Left lung (tissue), 10 donors: Measurements from ENCODE around the gene DNASE1L3. TPM values are rescaled to one million over a fixed set of nuclear protein-coding genes. Genes with fewer than 3 reads are reported as not detected.

Source experiments
- ATAC-seq: fragments of 200-7000 bp; cut with Tn5 transposase; one replicate; pipeline ENCODE4 v1.9.1; 2020; ENCODE audit warnings: moderate library complexity
- DNase-seq, 4 donors: peaks; one replicate each; pipeline ENCODE4 v3.0.0-alpha.2; 2013 to 2020
- H3K27ac ChIP-seq, 2 donors: fragments of 200-600 bp; sonication (generic) in 1 of 2; one replicate each; pipeline versions ENCODE4 v1.5.0 to v1.8.0; 2020 to 2021
- H3K27me3 ChIP-seq, 2 donors: fragments of 200-600 bp; sonication (generic) in 1 of 2; one replicate each; pipeline versions ENCODE4 v1.5.0 to v1.8.0; 2020 to 2021
- H3K36me3 ChIP-seq, 2 donors: fragments of 200-600 bp; sonication (generic) in 1 of 2; one replicate each; pipeline versions ENCODE4 v1.5.0 to v1.8.0; 2020 to 2021
- H3K4me1 ChIP-seq, 2 donors: fragments of 200-600 bp; one replicate each; pipeline ENCODE4 v1.8.0; 2021
- H3K4me3 ChIP-seq, 2 donors: fragments of 200-600 bp; sonication (generic) in 1 of 2; one replicate each; pipeline versions ENCODE4 v1.5.0 to v1.8.0; 2020 to 2021; ENCODE audit warnings: mild to moderate bottlenecking in 1 of 2
- H3K9me3 ChIP-seq, 2 donors: fragments of 200-600 bp; sonication (generic) in 1 of 2; one replicate each; pipeline versions ENCODE4 v1.5.0 to v1.8.0; 2020 to 2021
- intact Hi-C, 2 donors: fragments of 100-400 bp; cut with DNase I; formaldehyde crosslinking; loops; one replicate each; pipeline versions ENCODE4 v1.11.2 to v1.14.2; 2022
- polyA plus RNA-seq, 6 donors: library from polyadenylated mRNA; unstranded; fragments of 120-200 nt; gene quantifications; one replicate each; pipeline ENCODE4 v1.2.1, GENCODE V29; 2013; ENCODE audit not compliant: insufficient read length in 6 of 6
- total RNA-seq, 2 donors: library from RNA; stranded (reverse); fragmentation: NEBNext Ultra II Directional; extraction: Animal tissue kit (Norgen Biotek cat#: 25700); gene quantifications; one replicate each; pipeline ENCODE4 v1.2.1, GENCODE V29; 2021
- TF ChIP-seq, protein P1 (sequence below), 2 donors: fragments of 200-600 bp; sonication (generic) in 1 of 2; IDR thresholded peaks; one replicate each; pipeline versions ENCODE4 v1.5.0 to v1.8.0; 2021; ENCODE audit warnings: antibody characterized with exemption in 2 of 2
- donor health status: DM: no; HTN: yes; CAD: no.
- donor health status: DM: no; HTN: no; CAD: no.

DNASE1L3 gene
- total and polyA plus RNA-seq, 8 donors, result 1.00 to 3.0 (median 1.8) TPM

GRCh38 chr3:58173669-58174398, 36.9 kb downstream of the DNASE1L3 start:
- peak; percentile 5 for ATAC-seq
- intact Hi-C loops, result no loop called here
- H3K36me3 ChIP-seq, result peaks cover 0 to 22% of the 10 kb centered on the region in 2 donors
- DNase-seq, result peak in 1 of 4 donors; percentile 65
- H3K27ac ChIP-seq, result peak overlapping the region in 1 of 2 donors; percentile 62
- H3K4me3 ChIP-seq, result no peak overlapping the region
- H3K4me1 ChIP-seq, result peaks cover 16 to 45% of the 10 kb centered on the region in 2 donors
- TF ChIP-seq, protein P1, sequence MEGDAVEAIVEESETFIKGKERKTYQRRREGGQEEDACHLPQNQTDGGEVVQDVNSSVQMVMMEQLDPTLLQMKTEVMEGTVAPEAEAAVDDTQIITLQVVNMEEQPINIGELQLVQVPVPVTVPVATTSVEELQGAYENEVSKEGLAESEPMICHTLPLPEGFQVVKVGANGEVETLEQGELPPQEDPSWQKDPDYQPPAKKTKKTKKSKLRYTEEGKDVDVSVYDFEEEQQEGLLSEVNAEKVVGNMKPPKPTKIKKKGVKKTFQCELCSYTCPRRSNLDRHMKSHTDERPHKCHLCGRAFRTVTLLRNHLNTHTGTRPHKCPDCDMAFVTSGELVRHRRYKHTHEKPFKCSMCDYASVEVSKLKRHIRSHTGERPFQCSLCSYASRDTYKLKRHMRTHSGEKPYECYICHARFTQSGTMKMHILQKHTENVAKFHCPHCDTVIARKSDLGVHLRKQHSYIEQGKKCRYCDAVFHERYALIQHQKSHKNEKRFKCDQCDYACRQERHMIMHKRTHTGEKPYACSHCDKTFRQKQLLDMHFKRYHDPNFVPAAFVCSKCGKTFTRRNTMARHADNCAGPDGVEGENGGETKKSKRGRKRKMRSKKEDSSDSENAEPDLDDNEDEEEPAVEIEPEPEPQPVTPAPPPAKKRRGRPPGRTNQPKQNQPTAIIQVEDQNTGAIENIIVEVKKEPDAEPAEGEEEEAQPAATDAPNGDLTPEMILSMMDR (IDR thresholded peaks at IDR 0.05), result no peak
- H3K9me3 ChIP-seq, result no peaks in the 10 kb centered on the region
- peaks cover 0 to 7% of the 10 kb centered on the region in 2 donors for H3K27me3 ChIP-seq

DNA sequence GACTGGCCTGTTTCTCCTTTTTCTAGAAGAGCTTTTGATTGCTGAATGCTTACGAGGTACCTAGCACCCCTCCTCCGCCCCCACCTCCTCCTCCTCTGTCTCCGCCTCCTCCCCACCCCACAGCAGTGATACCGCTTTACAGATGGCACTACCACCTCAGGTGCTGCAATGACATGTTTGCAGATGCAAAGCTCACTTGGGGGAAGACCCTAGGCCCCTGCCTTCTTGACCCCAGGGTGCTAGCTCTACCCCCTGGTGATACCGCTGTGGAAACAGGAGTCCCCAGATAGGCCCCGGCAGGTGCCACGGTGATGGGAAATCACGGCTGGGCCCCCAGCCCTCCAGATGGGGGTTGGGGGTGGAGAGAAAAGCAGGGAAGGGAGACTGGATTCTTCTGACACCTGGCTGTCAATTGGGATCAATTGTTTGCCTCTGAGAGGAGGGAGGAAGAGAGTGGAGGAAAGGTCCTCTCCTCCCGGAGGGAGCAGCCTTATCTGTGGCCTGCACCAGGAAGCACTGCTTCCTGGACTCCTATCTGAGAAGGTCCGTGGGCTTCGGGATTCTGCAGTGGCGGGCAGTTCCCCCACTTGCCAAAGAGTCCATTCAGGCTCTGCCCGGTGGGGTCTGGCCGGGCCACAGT, 37.6 kb downstream of the DNASE1L3 start:
- H3K9me3 ChIP-seq, result no peaks in the 10 kb centered on the region
- TF ChIP-seq, protein P1 (IDR thresholded peaks at IDR 0.05), result no peak
- H3K27ac ChIP-seq, result peak overlapping the region in 1 of 2 donors; percentile 62
- no peak overlapping the region for H3K4me3 ChIP-seq
- no peak for ATAC-seq
- H3K27me3 ChIP-seq, result peaks cover 0 to 4% of the 10 kb centered on the region in 2 donors
- intact Hi-C loops, result no loop called here
- peaks cover 16 to 43% of the 10 kb centered on the region in 2 donors for H3K4me1 ChIP-seq
- peaks cover 0 to 29% of the 10 kb centered on the region in 2 donors for H3K36me3 ChIP-seq
- no peak for DNase-seq

DNA sequence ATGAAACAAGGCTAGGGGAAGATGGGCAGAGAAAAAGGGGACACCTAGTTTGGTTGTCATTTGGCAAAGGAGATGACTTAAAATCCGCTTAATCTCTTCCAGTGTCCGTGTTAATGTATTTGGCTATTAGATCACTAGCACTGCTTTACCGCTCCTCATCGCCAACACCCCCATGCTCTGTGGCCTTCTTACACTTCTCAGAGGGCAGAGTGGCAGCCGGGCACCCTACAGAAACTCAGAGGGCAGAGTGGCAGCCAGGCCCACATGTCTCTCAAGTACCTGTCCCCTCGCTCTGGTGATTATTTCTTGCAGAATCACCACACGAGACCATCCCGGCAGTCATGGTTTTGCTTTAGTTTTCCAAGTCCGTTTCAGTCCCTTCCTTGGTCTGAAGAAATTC, 39.6 kb downstream of the DNASE1L3 start:
- TF ChIP-seq, protein P1 (IDR thresholded peaks at IDR 0.05), result no peak
- intact Hi-C loops, result no loop called here
- no peak for ATAC-seq
- H3K4me1 ChIP-seq, result peaks cover 16 to 31% of the 10 kb centered on the region in 2 donors
- H3K27ac ChIP-seq, result no peak overlapping the region
- no peaks in the 10 kb centered on the region for H3K27me3 ChIP-seq
- H3K4me3 ChIP-seq, result no peak overlapping the region
- H3K9me3 ChIP-seq, result no peaks in the 10 kb centered on the region
- DNase-seq, result no peak
- H3K36me3 ChIP-seq, result peaks cover 0 to 34% of the 10 kb centered on the region in 2 donors

DNA sequence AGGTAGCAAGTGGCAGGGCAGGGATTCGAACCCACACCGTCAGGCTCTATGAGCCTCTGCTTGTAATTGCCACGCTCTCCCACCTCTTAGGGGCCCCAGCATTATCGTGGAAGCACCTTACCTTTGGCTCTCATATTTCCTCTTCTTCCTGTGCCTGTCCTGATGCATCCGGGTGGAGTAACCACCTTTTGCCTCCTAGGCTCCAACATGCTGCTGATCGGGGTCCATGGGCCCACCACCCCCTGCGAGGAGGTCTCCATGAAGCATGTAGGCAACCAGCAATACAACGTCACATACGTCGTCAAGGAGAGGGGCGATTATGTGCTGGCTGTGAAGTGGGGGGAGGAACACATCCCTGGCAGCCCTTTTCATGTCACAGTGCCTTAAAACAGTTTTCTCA, 40.4 kb downstream of the DNASE1L3 start:
- H3K4me1 ChIP-seq, result peaks cover 10 to 25% of the 10 kb centered on the region in 2 donors
- TF ChIP-seq, protein P1 (IDR thresholded peaks at IDR 0.05), result no peak
- no peaks in the 10 kb centered on the region for H3K9me3 ChIP-seq
- no peaks in the 10 kb centered on the region for H3K27me3 ChIP-seq
- no peak for ATAC-seq
- no peak for DNase-seq
- intact Hi-C loops, result no loop called here
- H3K4me3 ChIP-seq, result no peak overlapping the region
- H3K36me3 ChIP-seq, result peaks cover 0 to 34% of the 10 kb centered on the region in 2 donors
- H3K27ac ChIP-seq, result no peak overlapping the region

- Histone ChIP-seq H3K36me3 (peaks cover 0 to 44% of the 10 kb centered on the region in 2 donors), H3K4me1 (peaks cover 8 to 25% of the 10 kb centered on the region in 2 donors), H3K4me3 (no peak overlapping the region), H3K27ac (no peak overlapping the region), H3K27me3 (no peaks in the 10 kb centered on the region), H3K9me3 (no peaks in the 10 kb centered on the region)
- TF ChIP-seq, protein P1 (IDR thresholded peaks at IDR 0.05), result no peak
- intact Hi-C loops, result loop anchor here in 1 of 2 donors (10.0 kb wide), 1 partner anchor 155 kb away; no protein-coding TSS in a partner anchor
- ATAC-seq, result no peak
- no peak for DNase-seq
Observed at GRCh38 chr3:58169371-58169770, 41.4 kb downstream of the DNASE1L3 start.
